Measurements from ENCODE around the gene RIC1.

GRCh38 chr9:5760338-5760737, 131.4 kb downstream of the RIC1 start:
- TF ChIP-seq CTCF (IDR thresholded peaks at IDR 0.05; ENCODE audit: insufficient read depth, low read length) (no peak), POLR2AphosphoS5 (IDR thresholded peaks at IDR 0.05; ENCODE audit: low read depth) (no peak), REST (IDR thresholded peaks at IDR 0.05; ENCODE audit: insufficient replicate concordance, low read depth) (no peak)

Data from HL-60 (cell line).